Measurements from ENCODE around the gene C1orf105.

The C1orf105 gene

GRCh38 chr1:172397633-172398032 is 22.9 kb upstream of the C1orf105 start:
- DNase-seq = no peak

GRCh38 chr1:172398193-172398592 is 22.3 kb upstream of the C1orf105 start:
- no peak for DNase-seq

GRCh38 chr1:172398970-172399755 is 21.3 kb upstream of the C1orf105 start:
- DNase-seq = peak; percentile 48

DNA sequence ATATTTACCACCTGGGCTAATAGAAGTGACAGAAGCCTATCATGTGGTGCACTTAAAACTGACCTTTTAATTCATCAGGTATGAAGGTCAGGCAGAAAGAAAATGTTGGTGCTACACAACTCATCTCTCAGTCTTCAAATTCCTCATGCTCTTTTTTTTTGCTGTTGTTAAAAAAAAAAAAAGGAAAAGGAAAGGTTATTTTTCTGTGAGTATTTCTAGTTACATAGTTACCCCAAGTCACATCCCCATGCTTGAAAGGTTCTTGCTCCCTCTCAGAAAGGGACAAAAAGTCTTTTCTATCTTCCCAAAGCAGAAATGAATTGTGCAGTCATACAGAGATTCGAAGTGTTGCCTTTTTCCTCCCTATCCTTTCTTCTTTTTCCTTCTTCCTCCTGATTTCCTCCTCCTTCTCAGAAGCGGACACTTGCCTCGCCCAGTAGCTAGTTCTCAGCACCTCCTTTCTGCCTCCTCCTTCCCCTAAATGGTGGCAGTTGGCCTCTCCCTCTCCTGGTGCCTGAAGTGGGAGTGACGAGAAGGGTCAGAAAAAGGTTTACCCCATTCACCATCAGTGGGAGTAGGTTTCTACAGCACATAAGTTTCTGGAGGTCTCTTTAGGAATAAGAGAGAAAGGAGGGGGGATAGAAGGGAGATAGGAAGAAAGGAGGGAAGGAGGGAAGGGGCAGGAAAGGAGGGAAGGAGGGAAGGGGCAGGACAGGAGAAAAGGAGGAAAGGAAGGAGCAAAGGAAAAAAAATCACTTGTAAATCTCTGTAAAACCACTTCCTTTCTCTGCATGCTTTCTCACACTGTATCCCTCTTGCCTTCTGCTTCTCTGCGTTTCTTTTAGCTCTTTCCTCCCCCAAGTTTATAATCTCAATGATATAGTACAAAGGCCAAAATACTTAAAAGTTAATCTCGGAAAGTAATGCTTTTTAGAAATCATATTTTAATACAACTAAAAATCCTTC is 20.4 kb upstream of the C1orf105 start:
- no peak for DNase-seq

DNA sequence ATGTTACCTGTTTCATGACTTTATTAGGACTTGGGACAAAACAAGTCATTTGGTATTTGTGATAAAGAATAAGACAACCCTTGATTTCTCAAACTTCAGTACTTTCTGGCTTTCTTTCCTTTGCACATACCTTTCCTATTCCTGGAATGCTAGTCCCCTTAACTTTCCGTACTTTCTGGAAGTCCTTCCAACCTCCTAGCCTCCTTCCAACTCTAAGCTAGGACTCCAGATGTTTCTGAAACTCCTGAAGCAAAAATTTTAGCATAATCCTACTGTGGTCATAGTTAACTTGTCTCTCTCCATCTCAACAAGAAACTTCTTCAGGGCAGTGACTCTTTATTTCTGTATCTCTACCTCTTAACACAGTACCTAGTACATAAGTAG is 19.8 kb upstream of the C1orf105 start:
- no peak for DNase-seq

GRCh38 chr1:172401477-172401876 is 19.0 kb upstream of the C1orf105 start:
- no peak for DNase-seq

DNA sequence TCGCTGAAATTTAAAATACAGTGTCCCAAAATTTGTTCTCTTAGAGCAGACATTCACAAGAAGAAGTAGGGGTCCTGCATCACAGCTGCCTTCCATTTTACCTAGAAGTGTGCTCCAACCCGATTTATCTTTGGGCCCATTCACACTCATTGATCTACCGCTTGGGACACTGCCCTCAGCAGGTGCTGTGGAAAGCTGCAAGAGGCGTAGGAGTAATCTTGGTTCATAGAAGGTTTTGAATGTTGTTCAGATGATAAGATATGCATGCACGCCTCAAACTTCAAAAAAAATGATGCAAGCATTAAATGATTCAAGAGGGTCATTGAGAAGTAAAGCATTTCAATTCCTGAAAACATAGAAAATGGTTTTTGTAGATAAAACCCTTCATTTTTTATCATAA is 18.6 kb upstream of the C1orf105 start:
- DNase-seq = no peak

GRCh38 chr1:172402878-172403569 is 17.5 kb upstream of the C1orf105 start:
- no peak for DNase-seq

DNA sequence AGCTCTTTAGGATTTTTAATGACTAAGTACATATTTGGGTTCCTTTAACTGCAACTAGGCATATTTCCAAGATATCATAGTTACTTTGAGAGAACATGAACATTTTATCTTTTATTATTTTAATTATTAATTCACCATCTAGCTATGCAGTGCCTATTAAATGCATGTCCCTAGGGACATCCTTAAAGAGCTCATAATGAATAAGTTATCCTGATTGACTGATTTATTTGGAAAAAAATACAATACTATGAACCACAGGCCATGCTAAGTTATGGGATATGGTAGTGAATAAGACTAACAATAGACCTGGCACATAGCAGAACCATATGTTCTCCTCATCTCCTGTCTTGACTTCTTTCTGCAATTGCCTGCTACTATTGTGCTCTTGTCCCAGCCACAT is 16.4 kb upstream of the C1orf105 start:
- DNase-seq = no peak

- no peak for DNase-seq
These were observed 14.6 kb upstream of the C1orf105 start for GRCh38 chr1:172405912-172406311.

- DNase-seq = no peak
These were observed 13.5 kb upstream of the C1orf105 start for GRCh38 chr1:172406968-172407367.

- no peak for DNase-seq
These were observed 11.5 kb upstream of the C1orf105 start for GRCh38 chr1:172408958-172409357.

- no peak for DNase-seq
These were observed 10.5 kb upstream of the C1orf105 start for GRCh38 chr1:172410027-172410426.

DNA sequence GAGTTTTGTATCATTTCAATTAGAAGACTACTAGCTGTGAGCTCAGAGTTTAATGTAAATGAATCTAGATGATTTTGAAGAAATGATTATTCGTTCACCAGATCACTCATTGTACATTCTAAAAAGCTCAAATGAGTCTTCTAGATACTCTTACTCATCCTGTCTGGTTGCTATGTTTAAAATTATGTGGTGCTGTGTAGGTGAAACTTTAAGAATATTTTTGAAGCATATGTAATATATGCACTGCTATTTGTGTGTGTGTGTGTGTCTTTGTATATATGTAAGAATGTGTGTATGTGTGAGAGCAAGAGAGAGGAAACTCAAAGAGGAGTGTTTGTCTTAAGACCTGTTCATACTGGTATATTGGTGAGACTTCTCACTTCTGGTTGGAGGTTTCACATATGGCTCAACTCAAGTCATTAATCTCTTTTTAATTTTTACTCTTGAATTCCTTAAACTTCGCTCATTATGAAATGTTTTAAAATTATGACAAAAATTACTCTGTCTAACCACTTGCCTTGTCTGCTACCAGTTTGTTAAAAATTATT is 8.6 kb upstream of the C1orf105 start:
- DNase-seq = no peak

DNA sequence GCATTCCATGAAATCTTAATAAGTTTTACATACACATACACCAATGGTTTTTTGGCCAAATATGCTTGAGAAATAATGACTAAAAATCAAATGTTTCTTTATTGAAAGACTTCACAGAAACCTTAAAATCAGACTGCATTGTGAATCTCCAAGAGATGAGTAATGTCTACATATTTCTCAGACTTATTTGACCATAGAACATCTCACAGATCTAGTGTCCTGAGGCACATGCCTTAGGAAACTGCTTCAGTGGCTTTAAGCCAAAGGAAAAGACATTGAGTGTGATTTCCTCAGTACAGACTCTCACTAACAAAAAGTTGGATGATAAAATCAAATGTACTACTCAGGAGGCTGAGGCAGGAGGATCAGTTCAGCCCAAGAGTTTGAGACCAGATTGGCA is 6.2 kb upstream of the C1orf105 start:
- no peak for DNase-seq

DNA sequence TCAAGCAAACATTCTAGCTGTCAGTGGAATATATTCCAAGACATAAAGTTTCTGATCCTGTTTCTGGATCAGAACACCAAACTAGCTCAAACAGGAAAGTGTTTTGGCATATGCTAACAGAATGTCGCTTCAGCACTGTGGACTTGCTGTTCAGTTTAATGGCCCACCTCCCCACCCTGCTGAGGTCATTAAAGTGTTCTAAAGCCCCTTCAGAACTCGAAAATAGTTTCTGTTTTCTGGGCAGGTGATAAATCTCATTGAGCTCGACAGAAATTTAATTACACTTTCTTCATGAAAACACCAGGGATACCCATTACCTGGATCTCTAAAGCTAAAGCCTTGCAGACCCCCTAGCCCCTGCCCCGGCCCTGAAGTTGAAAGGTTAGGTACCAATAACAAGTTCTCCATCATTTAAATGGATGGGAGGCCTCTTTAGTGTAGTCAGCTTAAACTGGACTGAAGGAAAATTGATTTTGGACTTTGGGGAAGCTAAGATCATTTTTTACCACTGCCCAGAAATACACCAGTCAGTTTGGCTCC is 3.9 kb upstream of the C1orf105 start:
- DNase-seq = no peak

GRCh38 chr1:172417557-172417956 is 2.9 kb upstream of the C1orf105 start:
- no peak for DNase-seq

- no peak for DNase-seq
These were observed 1.6 kb downstream of the C1orf105 start for GRCh38 chr1:172421974-172422604.

DNA sequence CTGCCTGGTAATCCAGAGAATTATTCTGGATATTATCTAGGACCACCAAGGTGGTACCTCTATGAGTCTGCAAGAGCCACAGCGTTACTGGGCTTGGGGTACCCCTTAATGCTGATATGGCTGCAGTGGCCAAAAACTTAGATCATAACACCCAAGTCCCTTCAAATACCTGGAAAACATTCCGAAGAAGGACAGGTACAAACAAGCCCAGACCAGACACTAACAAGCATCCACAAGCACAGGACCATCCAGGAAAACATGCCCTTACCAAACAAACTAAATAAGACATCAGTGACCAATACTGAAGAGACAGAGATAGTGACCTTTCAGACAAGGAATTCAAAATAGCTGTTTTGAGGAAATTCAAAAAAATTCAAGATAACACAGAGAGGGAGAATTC is 2.9 kb downstream of the C1orf105 start:
- no peak for DNase-seq

DNA sequence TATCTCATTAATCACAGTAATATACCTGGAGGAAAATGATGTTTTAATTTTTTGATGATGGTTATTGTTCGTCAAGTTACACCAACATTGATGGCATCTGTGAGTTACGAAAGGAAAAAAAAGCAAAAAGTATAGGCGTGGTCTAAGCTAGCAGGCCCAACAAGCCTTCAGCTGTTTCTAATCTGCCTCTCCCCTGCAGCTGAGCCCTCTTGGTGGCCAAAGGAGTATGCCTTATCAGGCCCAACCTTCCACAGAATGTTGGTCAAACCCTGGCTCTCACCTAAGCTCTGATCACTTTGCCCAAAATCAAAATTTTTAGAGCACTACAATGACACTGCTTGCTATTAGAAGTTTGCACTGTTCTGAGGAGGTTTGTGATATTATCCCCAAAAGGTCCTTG is 4.9 kb downstream of the C1orf105 start:
- DNase-seq = no peak

- no peak for DNase-seq
These were observed 6.7 kb downstream of the C1orf105 start for GRCh38 chr1:172427191-172427590.
